Transverse colon (tissue), 4 donors: ENCODE data around the gene CACNA1C. TPM values are rescaled to one million over a fixed set of nuclear protein-coding genes. Genes with fewer than 3 reads are reported as not detected.

Experiments
- DNase-seq: peaks from one replicate; pipeline ENCODE4 v3.0.0-alpha.2; 2019
- H3K27ac ChIP-seq, 4 donors: fragments of 200-600 bp; sonication (generic); 2 replicates each; pipeline ENCODE4 v1.5.1; 2016 to 2018; ENCODE audit warnings: inconsistent platforms in 4 of 4
- H3K27me3 ChIP-seq: fragments of 200-600 bp; sonication (generic); 2 replicates; pipeline ENCODE4 v1.5.1; 2017; ENCODE audit warnings: inconsistent platforms
- H3K36me3 ChIP-seq, 4 donors: fragments of 200-600 bp; sonication (generic); 2 replicates each; pipeline ENCODE4 v1.5.1; 2017 to 2019; ENCODE audit warnings: inconsistent platforms in 4 of 4
- H3K4me1 ChIP-seq, 4 donors: fragments of 200-600 bp; sonication (generic); 2 replicates each; pipeline ENCODE4 v1.5.1; 2017 to 2020; ENCODE audit warnings: inconsistent platforms in 4 of 4
- H3K4me3 ChIP-seq, 4 donors: fragments of 200-600 bp; sonication (generic); 1 replicate in 1 of 4; 2 replicates in 3 of 4; pipeline versions ENCODE4 v1.5.1 to v1.6.1; 2017 to 2019; ENCODE audit warnings: inconsistent platforms in 4 of 4
- H3K9me3 ChIP-seq, 2 donors: fragments of 200-600 bp; sonication (generic); 2 replicates each; pipeline ENCODE4 v1.5.1; 2017 to 2019; ENCODE audit warnings: inconsistent platforms in 2 of 2
- CTCF ChIP-seq, 5 experiments: fragments of 200-600 bp in 3 of 5; fragments of 450-650 bp in 2 of 5; sonication (generic) in 3 of 5; IDR thresholded peaks; 1 replicate in 2 of 5; 2 replicates in 3 of 5; pipeline ENCODE4 v1.5.1; 2016 to 2017; ENCODE audit warnings: antibody characterized with exemption in 5 of 5, inconsistent platforms in 3 of 5, mild to moderate bottlenecking in 2 of 5, moderate library complexity in 1 of 5
- EP300 ChIP-seq: sonication (generic); formaldehyde crosslinking; IDR thresholded peaks from one replicate; pipeline ENCODE4 v1.6.1; 2017; ENCODE audit warnings: antibody characterized with exemption, low read depth
- POLR2A ChIP-seq: fragments of 450-650 bp; IDR thresholded peaks from one replicate; pipeline ENCODE4 v1.6.1; 2016; ENCODE audit warnings: antibody characterized with exemption, mild to moderate bottlenecking, moderate library complexity
- POLR2AphosphoS5 ChIP-seq, 3 donors: sonication (generic); formaldehyde crosslinking; IDR thresholded peaks; one replicate each; pipeline ENCODE4 v1.6.1; 2016; ENCODE audit warnings: antibody characterized with exemption in 3 of 3
- WGBS, 2 donors: methylation state at CpG; one replicate each; pipeline ENCODE4 v1.1.5; 2018; ENCODE audit warnings: low coverage in 1 of 2; 5-methylcytosine and 5-hydroxymethylcytosine counted together
- in situ Hi-C, 4 donors: fragments of 200-750 bp; cut with MboI; loops; one replicate each; pipeline versions ENCODE4 v1.15.0 to v1.15.1; 2017; ENCODE audit warnings: low sequenced_read_pairs in 3 of 4, low pct_ligation_motif_present in 1 of 4, low pct_unique_long_range_greater_than_20kb in 1 of 4
- intact Hi-C: fragments of 100-400 bp; cut with DNase I; formaldehyde crosslinking; loops from one replicate; pipeline ENCODE4 v1.15.1; 2023; ENCODE audit warnings: low total_unique reads
- total RNA-seq, 4 donors: library from RNA; depleted of rRNA; stranded (reverse); fragments of >200 nt; gene quantifications; one replicate each; pipeline ENCODE4 v1.1.0, GENCODE V29; 2016

CACNA1C gene
- total RNA-seq, 4 donors from 2014 or later = 18.8 to 35.2 (median 24.8) TPM

GRCh38 chr12:2536724-2537123 is 483.9 kb downstream of the CACNA1C start:
- Histone ChIP-seq H3K9me3 (no peaks in the 10 kb centered on the region), H3K36me3 (no peaks in the 10 kb centered on the region), H3K27me3 (no peaks in the 10 kb centered on the region), H3K4me3 (no peak overlapping the region), H3K27ac (no peak overlapping the region), H3K4me1 (peaks cover 0 to 11% (median 6%) of the 10 kb centered on the region in 4 donors)
- in situ Hi-C loops = no loop called here
- TF ChIP-seq EP300 (no peak), POLR2AphosphoS5 (IDR thresholded peaks at IDR 0.05) (no peak), POLR2A (no peak), CTCF (IDR thresholded peaks at IDR 0.05) (no peak)
- intact Hi-C loops = no loop called here
- no peak for DNase-seq
- 83% methylated on average over 4 of the region's 4 CpGs; no CpG with 5 or more reads in 1 of the 2 donors for WGBS, 2 donors

GRCh38 chr12:2537868-2538541 is 485.2 kb downstream of the CACNA1C start:
- H3K9me3 ChIP-seq = no peaks in the 10 kb centered on the region
- no peaks in the 10 kb centered on the region for H3K27me3 ChIP-seq
- peak overlapping the region in 2 of 4 donors; percentile 6 to 24 for H3K27ac ChIP-seq
- H3K36me3 ChIP-seq = no peaks in the 10 kb centered on the region
- in situ Hi-C loops (no loop called here), intact Hi-C loops (no loop called here)
- TF ChIP-seq POLR2AphosphoS5 (IDR thresholded peaks at IDR 0.05) (no peak), POLR2A (no peak), EP300 (no peak), CTCF (IDR thresholded peaks at IDR 0.05) (no peak)
- 19 to 38% methylated on average over 3 to 5 of the region's 5 CpGs for WGBS, 2 donors
- no peak for DNase-seq
- peaks cover 0 to 11% (median 6%) of the 10 kb centered on the region in 4 donors for H3K4me1 ChIP-seq
- H3K4me3 ChIP-seq = no peak overlapping the region

GRCh38 chr12:2539938-2540337 is 487.2 kb downstream of the CACNA1C start:
- intact Hi-C loops = no loop called here
- peak overlapping the region in 2 of 4 donors; percentile 14 to 21 for H3K27ac ChIP-seq
- DNase-seq = no peak
- H3K27me3 ChIP-seq = no peaks in the 10 kb centered on the region
- H3K9me3 ChIP-seq = no peaks in the 10 kb centered on the region
- H3K4me1 ChIP-seq = peaks cover 0 to 11% (median 6%) of the 10 kb centered on the region in 4 donors
- in situ Hi-C loops = no loop called here
- H3K4me3 ChIP-seq = no peak overlapping the region
- WGBS, 2 donors = 83% methylated on average over 8 of the region's 8 CpGs; no CpG with 5 or more reads in 1 of the 2 donors
- TF ChIP-seq EP300 (no peak), POLR2AphosphoS5 (IDR thresholded peaks at IDR 0.05) (no peak)
- H3K36me3 ChIP-seq = no peaks in the 10 kb centered on the region

GRCh38 chr12:2540535-2540941 is 487.8 kb downstream of the CACNA1C start:
- in situ Hi-C loops (no loop called here), intact Hi-C loops (no loop called here)
- H3K27me3 ChIP-seq = no peaks in the 10 kb centered on the region
- TF ChIP-seq EP300 (no peak), POLR2AphosphoS5 (IDR thresholded peaks at IDR 0.05) (no peak), CTCF (IDR thresholded peaks at IDR 0.05) (no peak), POLR2A (no peak)
- no peak for DNase-seq
- H3K4me1 ChIP-seq = peaks cover 0 to 11% (median 6%) of the 10 kb centered on the region in 4 donors
- peak overlapping the region in 1 of 4 donors; percentile 14 for H3K27ac ChIP-seq
- no peak overlapping the region for H3K4me3 ChIP-seq
- no peaks in the 10 kb centered on the region for H3K36me3 ChIP-seq
- WGBS, 2 donors = 50 to 78% methylated on average over 1 to 13 of the region's 13 CpGs
- H3K9me3 ChIP-seq = no peaks in the 10 kb centered on the region
